Myocyte (in vitro differentiated cells): Measurements from ENCODE around the gene LZTFL1. TPM values are rescaled to one million over a fixed set of nuclear protein-coding genes. Genes with fewer than 3 reads are reported as not detected.
"Not testable (repeated sequence)": the region's sequence is repeated elsewhere in the genome, so short reads cannot be mapped to it uniquely, and the experiment has no call there.

Experiments
- DNase-seq: peaks from one replicate; pipeline ENCODE4 v3.0.0-alpha.2; 2012; ENCODE audit warnings: low read depth
- total RNA-seq: library from RNA; depleted of rRNA; stranded (reverse); fragments of >200 nt; gene quantifications from 2 replicates; pipeline ENCODE4 v1.2.3, GENCODE V29; 2014

The LZTFL1 gene
- total RNA-seq, 1 donor from 2014 or later, result 15.8 TPM

GRCh38 chr3:45865563-45865962 lies 23.6 kb upstream of the LZTFL1 start:
- DNase-seq, result no peak

DNA sequence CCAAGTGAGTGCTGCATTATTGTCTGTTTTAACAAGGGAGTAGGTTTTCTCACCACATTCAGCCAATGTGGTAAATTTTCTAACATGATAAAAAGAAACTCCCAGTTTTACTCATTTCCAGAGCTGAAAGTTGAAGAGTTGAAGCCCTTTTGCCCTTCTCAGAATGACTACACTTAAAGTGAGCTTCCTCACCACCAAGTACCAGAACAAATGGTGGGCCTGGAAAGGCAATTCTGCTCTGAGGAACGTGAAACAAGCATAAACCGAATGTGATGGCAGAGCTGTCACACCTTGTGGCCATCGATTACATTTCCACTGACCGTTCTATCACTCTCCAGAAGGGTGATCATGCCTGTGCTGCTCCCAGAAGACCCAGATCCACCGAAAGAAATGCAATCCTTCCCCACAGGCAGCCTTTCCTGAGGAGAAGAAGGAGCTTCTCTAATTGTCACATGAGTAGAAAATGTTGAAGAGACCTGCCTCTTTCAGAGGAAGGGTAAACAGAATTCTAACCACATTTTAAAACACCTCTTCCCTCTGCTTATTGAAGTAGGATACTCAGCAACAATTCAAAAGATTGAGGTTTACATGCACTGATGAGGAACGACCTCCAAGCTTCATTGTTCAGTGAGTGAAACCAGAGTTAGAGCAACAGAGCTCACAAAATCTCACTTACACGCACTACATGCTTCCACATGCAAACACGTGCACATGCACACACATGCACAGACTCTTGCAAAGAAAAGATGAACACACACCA lies 23.0 kb upstream of the LZTFL1 start:
- DNase-seq, result no peak

- no peak for DNase-seq
These were observed 19.3 kb upstream of the LZTFL1 start for GRCh38 chr3:45861043-45861719.

- no peak for DNase-seq
These were observed 18.6 kb upstream of the LZTFL1 start for GRCh38 chr3:45860481-45860880.

DNA sequence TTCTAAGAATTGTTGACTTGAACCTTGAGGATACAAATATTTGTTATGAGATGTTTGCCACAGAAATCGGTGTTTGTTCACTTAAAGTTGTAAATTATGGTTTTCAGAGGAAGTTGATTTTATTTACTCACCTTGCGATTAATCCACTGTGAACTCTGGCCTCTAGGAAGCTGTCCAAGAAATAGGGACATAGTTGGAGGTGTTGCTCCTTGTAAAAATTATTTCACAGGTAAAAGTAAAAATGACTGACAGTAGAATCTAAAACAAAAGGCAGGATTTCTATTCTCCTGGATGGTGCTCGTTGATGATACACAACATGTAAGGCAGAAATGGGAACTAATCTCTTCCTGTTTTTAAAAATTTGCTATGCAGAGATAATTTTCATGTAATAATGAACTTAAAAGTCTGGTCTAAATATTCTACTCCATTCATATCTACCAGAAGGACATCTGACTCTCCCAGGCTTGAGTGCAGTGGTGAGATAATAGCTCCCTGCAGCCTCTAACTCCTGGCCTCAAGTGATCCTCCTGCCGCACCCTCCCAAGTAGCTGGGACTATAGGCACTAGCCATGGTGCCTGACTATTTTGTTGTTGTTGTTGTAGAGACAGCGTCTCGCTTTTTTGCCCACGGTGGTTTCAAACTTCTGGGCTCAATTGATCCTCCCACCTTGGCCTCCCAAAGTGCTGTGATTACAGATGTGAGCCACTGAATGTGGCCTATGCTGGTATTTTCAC lies 17.1 kb upstream of the LZTFL1 start:
- DNase-seq, result no peak

DNA sequence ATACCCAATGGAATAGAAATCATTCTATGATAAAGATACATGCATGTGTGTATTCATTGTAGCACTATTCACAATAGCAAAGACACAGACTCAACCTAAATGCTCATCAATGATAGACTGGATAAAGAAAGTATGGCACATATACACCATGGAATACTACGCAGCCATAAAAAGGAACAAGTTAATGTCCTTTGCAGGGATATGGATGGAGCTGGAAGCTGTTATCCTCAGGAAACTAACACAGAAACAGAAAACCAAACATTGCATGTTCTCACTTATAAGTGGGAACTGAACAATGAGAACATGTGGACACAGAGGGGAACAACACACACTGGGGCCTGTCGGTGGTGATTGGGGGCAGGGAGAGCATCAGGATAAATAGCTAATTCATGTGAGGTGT lies 15.1 kb upstream of the LZTFL1 start:
- DNase-seq, result not testable (repeated sequence)

DNA sequence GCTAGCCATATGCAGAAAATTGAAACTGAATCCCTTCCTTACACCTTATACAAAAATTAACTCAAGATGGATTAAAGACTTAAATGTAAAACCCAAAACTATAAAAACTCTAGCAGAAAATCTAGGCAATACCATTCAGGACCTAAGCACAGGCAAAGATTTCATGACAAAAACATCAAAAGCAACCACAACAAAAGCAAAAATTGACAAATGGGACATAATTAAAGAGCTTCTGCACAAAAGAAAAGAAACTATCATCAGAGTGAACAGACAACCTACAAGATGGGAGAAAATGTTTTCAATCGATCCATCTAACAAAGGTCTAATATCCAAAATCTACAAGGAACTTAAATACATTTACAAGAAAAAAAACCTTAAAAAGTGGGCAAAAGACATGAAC lies 14.4 kb upstream of the LZTFL1 start:
- not testable (repeated sequence) for DNase-seq

GRCh38 chr3:45852828-45853227 lies 10.9 kb upstream of the LZTFL1 start:
- no peak for DNase-seq

DNA sequence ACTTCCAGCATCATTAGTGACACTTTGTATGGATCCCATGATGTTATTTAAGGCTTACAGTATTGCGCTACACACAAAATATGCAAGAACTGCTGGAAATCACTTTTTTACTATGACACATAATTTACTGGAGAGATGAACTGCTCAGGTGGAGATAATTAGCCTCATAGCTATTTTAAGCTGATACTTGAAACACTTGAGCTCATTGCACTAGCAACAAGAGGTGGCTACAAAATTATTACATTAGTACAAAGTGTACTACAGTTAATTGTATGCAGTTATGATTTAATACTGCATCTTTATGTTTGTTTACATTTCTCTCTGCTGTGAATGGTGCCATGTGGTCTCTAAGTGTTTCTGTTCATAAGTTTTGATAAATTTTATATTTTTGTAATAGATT lies 6.5 kb upstream of the LZTFL1 start:
- no peak for DNase-seq

GRCh38 chr3:45844616-45845015 lies 2.7 kb upstream of the LZTFL1 start:
- DNase-seq, result no peak

DNA sequence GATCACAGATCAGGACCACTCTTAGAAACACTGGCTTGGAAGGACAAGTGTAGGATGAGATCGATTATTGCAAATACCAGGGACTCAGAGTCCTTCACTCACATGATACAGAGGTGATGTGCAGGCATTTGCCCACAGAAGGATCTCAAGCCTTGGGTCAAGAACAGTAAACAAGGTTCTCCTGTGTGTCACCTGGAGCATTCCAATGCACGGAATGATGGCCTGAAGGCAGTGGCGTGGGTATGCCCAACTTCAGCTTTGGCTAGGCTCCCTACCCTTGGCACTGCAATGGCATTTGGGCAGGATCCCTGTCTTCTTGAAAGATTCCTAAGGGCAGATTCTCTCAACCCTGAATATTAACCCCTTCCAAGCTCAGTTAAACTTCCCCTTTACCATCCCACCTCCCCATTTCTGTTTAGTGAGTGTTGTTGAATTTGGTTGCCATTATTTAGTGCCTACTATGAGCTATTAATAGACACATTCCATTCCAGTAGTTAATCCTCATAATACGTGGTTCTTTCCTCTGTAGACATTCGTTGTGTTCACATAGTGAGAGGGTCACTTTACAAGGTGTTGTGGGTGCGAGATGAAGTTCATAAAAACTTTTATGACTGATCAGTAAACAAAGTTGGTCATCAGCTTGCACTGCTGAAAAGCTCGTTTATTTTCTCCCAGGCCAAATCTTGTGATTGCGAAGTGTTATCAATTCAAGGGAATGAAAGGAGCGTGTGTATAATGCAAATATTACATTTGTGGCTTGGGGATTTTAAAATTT lies 1.1 kb upstream of the LZTFL1 start:
- no peak for DNase-seq

DNA sequence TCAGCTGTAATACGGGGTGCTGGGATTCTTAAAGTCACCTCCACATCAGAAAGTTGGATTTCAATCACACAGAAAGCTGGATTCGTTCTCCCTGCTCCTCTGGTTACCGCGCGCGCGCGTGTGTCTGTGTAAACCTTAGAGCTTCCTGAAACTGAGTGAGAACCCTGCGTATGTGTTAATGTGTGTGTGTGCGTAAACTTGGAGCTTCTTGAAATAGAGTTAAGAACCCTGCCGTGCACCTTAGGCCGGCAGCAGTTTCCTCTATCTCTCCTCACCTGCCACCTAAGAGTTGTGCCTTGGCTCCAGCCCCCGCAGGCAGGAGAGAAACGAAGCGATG lies 531 bp downstream of the LZTFL1 start:
- DNase-seq, result peak; percentile 45

GRCh38 chr3:45838466-45838865 lies 3.5 kb downstream of the LZTFL1 start:
- DNase-seq, result no peak

- peak; percentile 21 for DNase-seq
These were observed 9.2 kb downstream of the LZTFL1 start for GRCh38 chr3:45832699-45833098.

- DNase-seq, result no peak
These were observed 11.8 kb downstream of the LZTFL1 start for GRCh38 chr3:45830121-45830520.

GRCh38 chr3:45826908-45827307 lies 15.0 kb downstream of the LZTFL1 start:
- DNase-seq, result no peak

DNA sequence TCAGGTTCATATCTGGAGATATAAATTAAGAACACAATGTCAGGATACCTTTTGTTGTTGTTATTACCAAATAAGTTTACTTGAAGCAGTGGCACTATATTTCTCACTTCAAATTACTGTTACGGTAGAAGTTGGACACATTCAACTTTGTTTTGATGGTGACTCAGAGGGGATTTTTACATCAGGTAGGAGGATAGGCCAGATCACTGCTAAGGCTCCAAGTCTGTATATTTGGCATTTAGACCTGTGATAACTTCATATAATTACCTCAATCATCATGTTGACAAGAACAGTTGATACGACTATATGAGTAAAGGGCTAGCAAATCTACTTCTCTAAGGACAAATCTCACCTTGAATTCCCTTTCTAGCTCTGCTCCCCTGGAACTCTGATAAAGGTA lies 15.6 kb downstream of the LZTFL1 start:
- no peak for DNase-seq

DNA sequence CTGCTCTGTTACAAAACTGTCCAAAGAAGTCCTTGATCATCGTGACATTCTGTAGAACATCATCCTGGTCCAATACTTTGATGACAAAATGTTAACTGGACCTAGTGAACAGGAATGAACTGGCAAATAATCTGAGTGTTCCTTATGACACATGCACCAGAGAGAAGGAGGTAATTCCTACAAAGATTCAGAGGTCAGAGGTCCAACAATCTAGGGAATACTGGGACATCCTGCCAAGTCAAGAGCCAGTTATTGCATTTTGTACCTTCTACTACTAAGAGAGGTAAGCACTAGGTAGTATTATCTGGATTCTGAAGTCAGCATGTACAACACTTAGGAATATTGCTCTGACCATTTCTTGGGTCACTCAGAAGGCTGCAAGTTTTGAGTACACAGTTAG lies 20.8 kb downstream of the LZTFL1 start:
- DNase-seq, result no peak

DNA sequence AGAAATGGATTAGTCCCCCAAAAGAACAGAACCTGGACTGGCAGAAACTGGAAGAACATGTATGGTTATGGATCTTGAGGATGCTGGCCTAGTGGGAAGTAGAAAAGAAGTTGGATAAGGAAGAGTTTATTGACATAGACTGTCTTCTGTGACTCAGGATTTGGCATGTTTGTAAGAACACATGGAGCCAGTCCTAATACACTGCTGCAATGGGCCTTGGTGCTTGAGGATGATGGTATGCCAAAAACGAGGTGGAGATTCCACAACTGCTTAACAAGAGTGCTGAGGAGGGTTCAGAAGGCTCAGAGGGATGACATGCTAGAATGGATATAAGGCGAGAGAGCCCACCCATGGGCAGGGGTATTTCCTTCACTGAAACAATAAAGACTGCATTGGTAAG lies 22.4 kb downstream of the LZTFL1 start:
- DNase-seq, result peak; percentile 18

DNA sequence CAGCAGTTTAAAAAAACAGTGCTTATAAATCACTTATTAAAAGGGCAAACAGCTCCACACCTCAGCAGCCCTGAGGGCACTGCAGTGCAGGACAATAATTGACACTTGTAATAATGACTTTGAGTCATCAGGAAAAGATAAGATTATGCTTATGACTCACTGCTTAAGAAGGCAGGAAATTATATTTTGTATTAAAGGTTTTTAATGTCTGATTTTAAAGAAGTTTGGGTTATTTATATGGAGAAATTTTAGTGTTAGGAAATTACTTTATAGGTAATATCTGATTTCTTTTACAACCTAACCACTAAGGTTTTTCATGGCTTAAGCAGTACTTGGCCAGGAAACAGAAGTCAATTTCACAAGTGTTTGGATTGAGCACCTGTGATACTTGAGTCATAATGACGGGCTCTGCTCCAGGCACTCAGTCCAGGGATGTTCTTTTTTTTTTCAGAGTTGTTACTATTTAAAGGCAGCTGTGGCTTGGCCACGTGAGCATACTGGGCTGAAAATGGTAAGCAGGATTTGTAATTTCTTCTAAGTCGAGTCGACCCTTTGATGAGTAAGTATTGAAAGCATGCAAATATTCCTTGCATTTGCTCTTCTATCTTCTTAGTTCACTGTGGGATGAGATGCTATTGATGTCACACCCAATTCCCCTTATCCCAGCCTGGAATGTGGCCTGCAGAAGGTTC lies 23.9 kb downstream of the LZTFL1 start:
- peak; percentile 92 for DNase-seq

DNA sequence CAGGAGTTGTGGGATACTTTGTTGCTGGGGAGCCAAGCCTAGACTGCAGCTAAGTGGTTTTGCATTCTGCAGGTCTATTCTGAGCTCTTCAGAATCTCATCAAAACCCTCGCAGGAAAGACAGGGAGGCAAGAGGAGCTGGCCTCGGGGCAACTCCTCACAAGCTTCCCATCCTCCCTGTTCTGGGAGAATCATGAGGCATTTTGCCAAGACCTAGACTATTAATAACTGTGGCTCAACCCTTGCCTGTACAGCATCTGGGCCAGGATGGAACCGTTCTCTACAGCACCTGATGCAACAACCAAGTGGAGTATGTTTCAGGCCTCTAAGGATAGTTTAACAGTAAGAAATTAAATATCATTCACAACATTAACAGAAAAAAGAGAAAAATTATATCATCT lies 25.4 kb downstream of the LZTFL1 start:
- peak; percentile 90 for DNase-seq
